Type B pancreatic cell (in vitro differentiated cells): ENCODE data around the gene SEMA5A. TPM values are rescaled to one million over a fixed set of nuclear protein-coding genes. Genes with fewer than 3 reads are reported as not detected.
"Not testable (repeated sequence)": the region's sequence is repeated elsewhere in the genome, so short reads cannot be mapped to it uniquely, and the experiment has no call there.

Experiments used
- DNase-seq: peaks from one replicate; pipeline ENCODE4 v3.0.0; 2021; ENCODE audit warnings: mixed read lengths; ENCODE audit not compliant: unreplicated experiment; ENCODE audit errors: extremely low spot score
- H3K27ac Mint-ChIP-seq: 2 replicates; pipeline ENCODE4 v1.8.0; 2021; ENCODE audit warnings: mild to moderate bottlenecking, mixed read lengths
- H3K27me3 Mint-ChIP-seq: 2 replicates; pipeline ENCODE4 v1.8.0; 2021; ENCODE audit warnings: mixed read lengths
- H3K36me3 Mint-ChIP-seq: 2 replicates; pipeline ENCODE4 v1.8.0; 2021; ENCODE audit warnings: mixed read lengths
- H3K4me1 Mint-ChIP-seq: one replicate; pipeline ENCODE4 v1.8.0; 2021; ENCODE audit warnings: mixed read lengths; ENCODE audit not compliant: unreplicated experiment
- H3K4me3 Mint-ChIP-seq: 2 replicates; pipeline ENCODE4 v1.8.0; 2021; ENCODE audit warnings: mild to moderate bottlenecking, mixed read lengths
- H3K9me3 Mint-ChIP-seq: 2 replicates; pipeline ENCODE4 v1.8.0; 2021; ENCODE audit warnings: mixed read lengths
- CTCF ChIP-seq: fragments of 200-600 bp; sonication (generic); conservative IDR thresholded peaks from 2 replicates; pipeline ENCODE4 v1.5.0; 2021; ENCODE audit warnings: antibody characterized with exemption, mild to moderate bottlenecking
- total RNA-seq: library from RNA; stranded (reverse); gene quantifications from 2 replicates; pipeline ENCODE4 v1.2.1, GENCODE V29; 2021; ENCODE audit warnings: low replicate concordance

SEMA5A gene
- total RNA-seq, 1 donor from 2014 or later, result 92.9 TPM

GRCh38 chr5:9405196-9405754 is 140.6 kb downstream of the SEMA5A start:
- no peak for TF ChIP-seq CTCF
- peaks cover 13% of the 10 kb centered on the region for H3K4me1 Mint-ChIP-seq
- H3K27ac Mint-ChIP-seq, result no peak overlapping the region
- H3K4me3 Mint-ChIP-seq, result no peak overlapping the region
- no peaks in the 10 kb centered on the region for H3K27me3 Mint-ChIP-seq
- DNase-seq, result no peak
- H3K36me3 Mint-ChIP-seq, result peaks cover 33% of the 10 kb centered on the region
- peaks cover 14% of the 10 kb centered on the region for H3K9me3 Mint-ChIP-seq

- no peaks in the 10 kb centered on the region for H3K27me3 Mint-ChIP-seq
- no peak for TF ChIP-seq CTCF
- H3K36me3 Mint-ChIP-seq, result peaks cover 37% of the 10 kb centered on the region
- H3K4me1 Mint-ChIP-seq, result peaks cover 5% of the 10 kb centered on the region
- DNase-seq, result no peak
- no peak overlapping the region for H3K4me3 Mint-ChIP-seq
- H3K27ac Mint-ChIP-seq, result no peak overlapping the region
- peaks cover 8% of the 10 kb centered on the region for H3K9me3 Mint-ChIP-seq
Measured at GRCh38 chr5:9401786-9402472, 143.9 kb downstream of the SEMA5A start.

GRCh38 chr5:9399783-9400182 is 146.1 kb downstream of the SEMA5A start:
- not testable (repeated sequence) for H3K27ac Mint-ChIP-seq, H3K9me3 Mint-ChIP-seq, H3K27me3 Mint-ChIP-seq, DNase-seq, H3K4me3 Mint-ChIP-seq
- Mint-ChIP-seq H3K4me1 (peaks cover 14% of the 10 kb centered on the region), H3K36me3 (peaks cover 36% of the 10 kb centered on the region)

GRCh38 chr5:9399094-9399493 is 146.8 kb downstream of the SEMA5A start:
- no peak overlapping the region for H3K27ac Mint-ChIP-seq
- H3K4me3 Mint-ChIP-seq, result no peak overlapping the region
- no peak for TF ChIP-seq CTCF
- DNase-seq, result no peak
- no peaks in the 10 kb centered on the region for H3K27me3 Mint-ChIP-seq
- peaks cover 33% of the 10 kb centered on the region for H3K36me3 Mint-ChIP-seq
- peaks cover 8% of the 10 kb centered on the region for H3K9me3 Mint-ChIP-seq
- H3K4me1 Mint-ChIP-seq, result peaks cover 13% of the 10 kb centered on the region

- H3K27me3 Mint-ChIP-seq, result no peaks in the 10 kb centered on the region
Measured at GRCh38 chr5:9398227-9398626, 147.6 kb downstream of the SEMA5A start.

More at GRCh38 chr5:9398227-9398626, 147.6 kb downstream of the SEMA5A start:
- Mint-ChIP-seq H3K27ac (no peak overlapping the region), H3K36me3 (peaks cover 33% of the 10 kb centered on the region), H3K4me3 (no peak overlapping the region), H3K4me1 (peaks cover 13% of the 10 kb centered on the region), H3K9me3 (peaks cover 8% of the 10 kb centered on the region)
- no peak for TF ChIP-seq CTCF
- DNase-seq, result no peak
